ENCODE measurements around the gene CYFIP1. TPM values are rescaled to one million over a fixed set of nuclear protein-coding genes. Genes with fewer than 3 reads are reported as not detected.

Gene CYFIP1
- total RNA-seq, 1 experiment from 2014 or later, result 112 TPM

- H3K9me3 ChIP-seq (ENCODE audit: low read depth, low read length, poor library complexity, severe bottlenecking), result no peaks in the 10 kb centered on the region
- ChIA-PET POLR2A (ENCODE audit: low non-redundant PET) (no interaction called here), CTCF (no interaction called here)
- no peaks in the 10 kb centered on the region for H3K4me1 ChIP-seq (ENCODE audit: insufficient read depth, low read length, poor library complexity, severe bottlenecking)
- no peak for DNase-seq (ENCODE audit: low spot score)
- no peaks in the 10 kb centered on the region for H3K27me3 ChIP-seq (replicated peaks; ENCODE audit: insufficient read depth, low read depth, low read length, poor library complexity)
- no peak overlapping the region for H3K27ac ChIP-seq (ENCODE audit: low read depth, low read length, poor library complexity, severe bottlenecking)
- no TSS peak for BruUV-seq (replicated peaks)
- no peaks in the 10 kb centered on the region for H3K36me3 ChIP-seq (ENCODE audit: insufficient read depth, low read length, poor library complexity, severe bottlenecking)
- intact Hi-C loops (cut with micrococcal nuclease; ENCODE audit: unreplicated experiment), result no loop called here
- no peak overlapping the region for H3K4me3 ChIP-seq (ENCODE audit: low read depth, low read length, poor library complexity, severe bottlenecking)
- TF ChIP-seq CTCF (conservative IDR thresholded peaks at IDR 0.05; ENCODE audit: low read depth, low read length) (no peak), EZH2 (IDR thresholded peaks at IDR 0.05; ENCODE audit: borderline replicate concordance, low read depth, low read length, poor library complexity, severe bottlenecking) (no peak)
Observed at GRCh38 chr15:22959321-22960101, 20.7 kb downstream of the CYFIP1 start.

DNA sequence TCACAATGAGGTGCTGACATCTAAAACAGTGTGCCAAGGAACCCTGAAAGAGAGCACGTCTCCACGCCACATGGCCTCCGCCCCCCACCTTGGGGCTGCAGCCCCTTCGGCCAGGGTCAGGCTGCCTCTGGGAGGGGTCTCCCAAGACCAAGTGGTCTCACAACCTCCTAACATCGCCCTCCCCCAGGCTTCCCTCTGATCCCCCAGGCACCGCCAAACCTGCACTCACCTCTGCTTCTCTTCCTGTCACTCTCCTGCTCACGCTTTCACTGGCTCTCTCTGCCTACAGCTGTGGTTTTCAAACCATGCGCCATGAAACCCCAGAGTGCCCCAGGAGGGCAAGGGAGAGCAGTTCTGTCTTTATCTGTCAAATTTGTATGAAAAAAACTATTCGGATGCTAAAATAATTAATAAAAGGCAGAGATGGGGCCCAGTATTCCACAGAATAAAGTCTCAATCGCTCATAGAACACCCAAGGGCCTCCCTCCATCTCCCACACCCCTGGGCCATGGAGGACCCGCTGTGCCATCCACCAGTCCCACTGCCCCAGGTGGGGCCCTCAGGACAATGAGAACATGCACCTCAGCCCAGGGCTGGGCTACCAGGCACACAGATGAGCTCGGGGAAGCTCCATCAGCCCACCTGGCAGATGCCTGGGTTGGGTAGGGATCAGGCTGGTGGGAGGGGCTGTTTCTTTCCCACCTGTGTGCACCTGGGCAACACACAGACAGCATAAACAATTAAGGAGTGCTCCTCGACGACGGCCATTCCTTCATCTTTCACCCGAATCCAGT, 21.5 kb downstream of the CYFIP1 start:
- Histone ChIP-seq H3K27me3 (replicated peaks; ENCODE audit: insufficient read depth, low read depth, low read length, poor library complexity) (no peaks in the 10 kb centered on the region), H3K9me3 (ENCODE audit: low read depth, low read length, poor library complexity, severe bottlenecking) (no peaks in the 10 kb centered on the region), H3K4me3 (ENCODE audit: low read depth, low read length, poor library complexity, severe bottlenecking) (no peak overlapping the region), H3K4me1 (ENCODE audit: insufficient read depth, low read length, poor library complexity, severe bottlenecking) (no peaks in the 10 kb centered on the region), H3K27ac (ENCODE audit: low read depth, low read length, poor library complexity, severe bottlenecking) (no peak overlapping the region), H3K36me3 (ENCODE audit: insufficient read depth, low read length, poor library complexity, severe bottlenecking) (no peaks in the 10 kb centered on the region)
- TF ChIP-seq EZH2 (IDR thresholded peaks at IDR 0.05; ENCODE audit: borderline replicate concordance, low read depth, low read length, poor library complexity, severe bottlenecking) (no peak), CTCF (conservative IDR thresholded peaks at IDR 0.05; ENCODE audit: low read depth, low read length) (no peak)
- no TSS peak for BruUV-seq (replicated peaks)
- intact Hi-C loops (cut with micrococcal nuclease; ENCODE audit: unreplicated experiment), result no loop called here
- ChIA-PET CTCF (interaction anchor here (0.9 kb wide), 1 partner anchor 10 kb away, joined by 5 read pairs; no protein-coding TSS in a partner anchor), POLR2A (ENCODE audit: low non-redundant PET) (no interaction called here)
- no peak for DNase-seq (ENCODE audit: low spot score)

- POLR2A ChIA-PET (ENCODE audit: low non-redundant PET), result no interaction called here
- TF ChIP-seq CTCF (conservative IDR thresholded peaks at IDR 0.05; ENCODE audit: low read depth, low read length) (no peak), EZH2 (IDR thresholded peaks at IDR 0.05; ENCODE audit: borderline replicate concordance, low read depth, low read length, poor library complexity, severe bottlenecking) (no peak)
- H3K36me3 ChIP-seq (ENCODE audit: insufficient read depth, low read length, poor library complexity, severe bottlenecking), result no peaks in the 10 kb centered on the region
- no peaks in the 10 kb centered on the region for H3K27me3 ChIP-seq (replicated peaks; ENCODE audit: insufficient read depth, low read depth, low read length, poor library complexity)
- no peak overlapping the region for H3K4me3 ChIP-seq (ENCODE audit: low read depth, low read length, poor library complexity, severe bottlenecking)
- no peak for DNase-seq (ENCODE audit: low spot score)
- H3K9me3 ChIP-seq (ENCODE audit: low read depth, low read length, poor library complexity, severe bottlenecking), result no peaks in the 10 kb centered on the region
- intact Hi-C loops (cut with micrococcal nuclease; ENCODE audit: unreplicated experiment), result no loop called here
- peaks cover 12% of the 10 kb centered on the region for H3K4me1 ChIP-seq (ENCODE audit: insufficient read depth, low read length, poor library complexity, severe bottlenecking)
- no peak overlapping the region for H3K27ac ChIP-seq (ENCODE audit: low read depth, low read length, poor library complexity, severe bottlenecking)
- BruUV-seq (replicated peaks), result no TSS peak
- CTCF ChIA-PET, result no interaction called here
Observed at GRCh38 chr15:22956978-22957260, 23.2 kb downstream of the CYFIP1 start.
